ENCODE data around the gene OTOG.

GRCh38 chr11:17544181-17544622 lies 2.9 kb upstream of the OTOG start, which contains the start of gene USH1C:
- TF ChIP-seq CTCF (IDR thresholded peaks at IDR 0.05) (no peak), POLR2A (IDR thresholded peaks at IDR 0.05) (no peak)

All from vagina (tissue), 2 donors.